ENCODE measurements around the gene FKBP7. TPM values are rescaled to one million over a fixed set of nuclear protein-coding genes. Genes with fewer than 3 reads are reported as not detected.

Gene FKBP7
- total RNA-seq, 2 experiments from 2014 or later, result 2.6 to 3.6 TPM

DNA sequence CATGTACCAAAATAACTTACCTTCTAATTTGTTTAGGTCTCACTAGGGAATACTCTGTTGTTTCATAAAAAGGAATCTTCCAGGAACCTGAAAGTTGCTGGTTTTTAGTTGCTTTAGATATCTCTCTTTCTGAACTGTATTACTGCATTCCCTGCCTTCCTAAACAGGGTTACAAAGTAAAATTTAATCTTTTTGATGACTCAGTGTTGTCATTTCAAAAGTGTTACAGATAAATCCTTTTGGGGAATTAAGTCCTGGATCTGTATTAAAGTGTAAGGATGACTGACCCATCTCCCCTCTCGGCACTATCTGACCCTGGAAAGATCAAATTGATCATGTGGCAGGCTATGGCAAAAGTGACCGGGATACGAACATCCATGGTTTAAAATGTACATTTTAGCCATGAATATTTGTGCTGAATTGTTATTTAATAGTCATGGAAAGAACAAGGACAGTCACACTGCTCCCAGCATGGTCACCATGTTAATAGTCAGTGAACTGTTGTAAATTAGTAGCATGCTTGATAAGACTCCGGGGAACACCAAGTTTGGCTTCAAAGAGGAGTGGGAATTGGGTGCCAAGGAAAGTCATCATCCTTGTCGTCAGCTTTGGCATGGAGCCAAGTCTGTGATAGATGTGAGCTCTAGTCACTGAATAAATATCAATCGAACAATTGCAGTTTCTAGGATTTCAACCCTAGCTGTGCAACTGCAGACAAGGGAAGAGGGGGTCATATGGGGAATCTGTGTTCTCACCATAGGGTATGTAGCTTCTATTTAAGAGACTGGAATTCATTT lies 6.0 kb upstream of the FKBP7 start:
- ChIA-PET CTCF (interaction anchor here (0.7 kb wide), 1 partner anchor 20 kb away, joined by 3 read pairs; no protein-coding TSS in a partner anchor), POLR2A (no interaction called here)
- peaks cover 35% of the 10 kb centered on the region for H3K36me3 Mint-ChIP-seq (ENCODE audit: low read depth)
- no peak overlapping the region for H3K4me3 Mint-ChIP-seq
- ATAC-seq (no peak), DNase-seq (no peak)
- peaks cover 24% of the 10 kb centered on the region for H3K4me1 Mint-ChIP-seq (ENCODE audit: low read depth)
- H3K27me3 Mint-ChIP-seq (ENCODE audit: low read depth), result no peaks in the 10 kb centered on the region
- H3K27ac Mint-ChIP-seq, result no peak overlapping the region
- H3K9me3 Mint-ChIP-seq (ENCODE audit: insufficient read depth), result no peaks in the 10 kb centered on the region

DNA sequence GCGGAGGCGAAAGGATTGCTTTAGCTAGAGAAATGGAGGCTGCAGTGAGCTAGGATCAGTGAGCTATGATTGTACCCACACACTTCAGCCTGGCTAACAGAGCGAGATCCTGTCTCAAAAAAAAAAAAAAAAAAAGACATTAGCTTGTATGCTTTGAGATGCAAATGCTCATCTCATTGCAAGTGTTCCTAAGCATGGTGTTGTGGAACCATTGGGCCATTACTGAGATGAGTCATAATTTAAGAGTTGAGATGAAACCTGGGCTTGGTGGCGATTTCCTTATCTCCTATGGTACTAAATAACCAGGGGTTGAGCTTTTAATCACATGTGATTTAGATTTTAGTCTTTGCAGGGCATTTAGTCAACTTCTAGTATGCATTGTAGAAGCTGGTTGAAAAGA lies 4.0 kb upstream of the FKBP7 start:
- ChIA-PET POLR2A (interaction anchor here (0.7 to 1.4 kb wide), 2 partner anchors 11 to 32 kb away, joined by 3 to 5 read pairs; partner anchors contain the start of genes PJVK and PRKRA), CTCF (interaction anchor here (0.9 to 4.1 kb wide), 4 partner anchors 10 to 68 kb away, joined by 3 to 33 read pairs (median 8); no protein-coding TSS in a partner anchor)
- Mint-ChIP-seq H3K27me3 (ENCODE audit: low read depth) (no peaks in the 10 kb centered on the region), H3K9me3 (ENCODE audit: insufficient read depth) (no peaks in the 10 kb centered on the region), H3K36me3 (ENCODE audit: low read depth) (peaks cover 25% of the 10 kb centered on the region), H3K4me3 (peak overlapping the region; percentile 98), H3K27ac (no peak overlapping the region), H3K4me1 (ENCODE audit: low read depth) (peaks cover 36% of the 10 kb centered on the region)
- ATAC-seq, result no peak
- no peak for DNase-seq

DNA sequence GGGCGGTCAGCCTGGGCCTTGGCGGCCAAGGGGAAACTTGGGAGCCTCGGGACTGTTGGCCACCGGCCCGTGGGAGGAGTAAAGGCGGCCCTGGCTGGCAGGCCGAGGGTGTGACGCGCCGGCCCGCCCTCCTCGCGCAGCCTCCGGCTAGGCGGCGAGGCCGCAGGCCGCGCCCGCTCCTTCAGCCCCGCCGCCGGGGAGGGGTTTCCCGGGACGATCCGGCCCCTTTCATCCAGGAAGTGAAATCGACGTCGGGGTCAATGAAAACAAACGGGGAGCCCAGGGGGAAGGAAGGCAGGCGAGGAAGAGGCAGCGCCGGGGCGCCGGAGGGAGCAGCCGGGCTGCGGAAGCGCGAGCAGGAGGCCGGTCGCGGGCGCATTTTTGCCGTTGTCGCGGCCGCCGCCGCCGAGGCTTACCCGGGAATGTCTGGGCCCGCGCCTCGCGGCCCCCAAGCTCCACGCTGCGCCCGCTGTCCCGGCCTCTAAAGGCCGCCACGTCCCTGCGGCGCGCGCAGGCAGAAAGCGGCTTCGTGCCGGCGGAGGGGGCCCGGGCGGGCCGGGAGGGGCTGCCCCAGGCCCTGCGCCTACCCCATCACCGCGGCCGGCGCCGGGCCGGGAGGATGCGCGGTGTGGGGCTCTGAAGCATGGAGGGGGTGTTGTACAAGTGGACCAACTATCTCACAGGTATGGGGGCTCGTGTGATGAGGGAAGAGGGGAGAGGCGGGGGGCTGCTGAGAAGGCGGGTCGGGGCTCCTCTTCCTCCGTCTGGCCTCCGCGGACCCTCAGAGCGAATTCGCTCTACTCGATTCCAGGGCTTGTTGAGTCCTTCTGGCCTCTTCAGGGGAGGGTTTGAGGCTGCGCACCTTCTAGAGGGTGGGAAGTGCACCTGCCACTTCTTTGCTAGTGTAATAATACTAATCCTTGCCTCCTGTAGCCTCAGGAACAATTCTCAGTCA lies 2.1 kb upstream of the FKBP7 start, which contains the start of gene PLEKHA3:
TSS of gene PLEKHA3 (plus strand) at position 231 of the 955 bp plus-strand sequence. CDS start at position 644, 413 bp downstream.
- Mint-ChIP-seq H3K9me3 (ENCODE audit: insufficient read depth) (no peaks in the 10 kb centered on the region), H3K27ac (peak within 1 kb of the TSS; percentile 99), H3K4me1 (ENCODE audit: low read depth) (peaks cover 42% of the 10 kb centered on the region), H3K36me3 (ENCODE audit: low read depth) (peaks cover 12% of the 10 kb centered on the region), H3K4me3 (peak within 1 kb of the TSS; percentile 98), H3K27me3 (ENCODE audit: low read depth) (no peaks in the 10 kb centered on the region)
- POLR2A ChIA-PET, result interaction anchor here (0.7 to 1.4 kb wide), 3 partner anchors 29 to 67 kb away, joined by 3 to 4 read pairs (median 4); partner anchors contain the start of genes PJVK and PRKRA
- CTCF ChIA-PET, result interaction anchor here (1.0 to 4.1 kb wide), 6 partner anchors 16 to 67 kb away, joined by 3 to 33 read pairs (median 4); no protein-coding TSS in a partner anchor
- peak; percentile 77 for ATAC-seq
- DNase-seq, result peak; percentile 81

DNA sequence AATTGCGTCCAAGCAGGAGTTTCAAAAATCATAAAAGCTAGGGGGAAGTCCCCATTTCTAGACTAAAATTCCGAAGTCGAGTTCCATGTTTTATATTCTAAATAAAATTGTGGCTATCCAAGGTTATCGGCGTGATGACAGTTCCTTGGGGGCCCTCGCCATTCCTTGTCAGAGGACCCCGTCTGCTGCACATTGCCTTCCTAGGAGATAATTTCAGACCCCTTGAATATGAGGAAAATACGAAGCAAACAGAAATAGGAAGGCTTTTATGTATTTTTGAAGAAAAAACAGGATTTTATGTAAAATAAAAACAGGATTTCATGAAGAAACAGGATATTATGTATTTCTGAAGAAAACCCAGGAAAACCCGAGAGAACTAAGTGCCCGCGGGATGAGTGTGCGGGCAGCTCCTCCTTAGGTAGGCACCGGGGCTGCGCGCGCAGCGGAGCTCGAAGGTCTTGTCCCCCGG lies 1.4 kb upstream of the FKBP7 start:
- ChIA-PET CTCF (interaction anchor here (0.7 to 4.1 kb wide), 8 partner anchors 17 to 83 kb away, joined by 3 to 33 read pairs (median 4); no protein-coding TSS in a partner anchor), POLR2A (interaction anchor here (0.6 to 1.4 kb wide), 4 partner anchors 29 to 72 kb away, joined by 3 to 4 read pairs (median 4); partner anchors contain the start of genes PJVK and PRKRA)
- no peaks in the 10 kb centered on the region for H3K9me3 Mint-ChIP-seq (ENCODE audit: insufficient read depth)
- peak overlapping the region; percentile 98 for H3K4me3 Mint-ChIP-seq
- H3K4me1 Mint-ChIP-seq (ENCODE audit: low read depth), result peaks cover 42% of the 10 kb centered on the region
- DNase-seq, result no peak
- H3K36me3 Mint-ChIP-seq (ENCODE audit: low read depth), result peaks cover 8% of the 10 kb centered on the region
- peak overlapping the region; percentile 67 for H3K27ac Mint-ChIP-seq
- no peak for ATAC-seq
- H3K27me3 Mint-ChIP-seq (ENCODE audit: low read depth), result no peaks in the 10 kb centered on the region

DNA sequence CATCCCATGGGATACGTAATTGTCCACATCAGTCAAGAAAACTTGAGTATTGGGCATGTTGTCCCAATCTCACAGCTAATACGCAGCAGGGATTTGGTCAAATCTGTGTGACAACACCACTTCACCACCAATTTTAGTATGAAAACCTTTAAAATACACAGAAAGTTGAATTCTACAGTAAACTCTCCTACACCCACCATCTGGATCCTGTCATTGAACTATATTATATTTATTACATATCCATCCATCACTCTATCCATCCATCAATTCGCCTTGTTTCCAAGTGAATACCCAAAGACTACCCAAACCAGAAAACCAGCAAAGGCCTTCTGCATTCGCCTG lies 846 bp upstream of the FKBP7 start:
- H3K4me1 Mint-ChIP-seq (ENCODE audit: low read depth), result peaks cover 42% of the 10 kb centered on the region
- H3K36me3 Mint-ChIP-seq (ENCODE audit: low read depth), result peaks cover 6% of the 10 kb centered on the region
- POLR2A ChIA-PET, result interaction anchor here (0.6 to 0.7 kb wide), 2 partner anchors 44 to 72 kb away, joined by 4 read pairs; no protein-coding TSS in a partner anchor
- no peaks in the 10 kb centered on the region for H3K27me3 Mint-ChIP-seq (ENCODE audit: low read depth)
- DNase-seq (no peak), ATAC-seq (no peak)
- H3K4me3 Mint-ChIP-seq, result peak overlapping the region; percentile 98
- no peaks in the 10 kb centered on the region for H3K9me3 Mint-ChIP-seq (ENCODE audit: insufficient read depth)
- H3K27ac Mint-ChIP-seq, result peak overlapping the region; percentile 99
- CTCF ChIA-PET, result interaction anchor here (0.7 to 4.1 kb wide), 10 partner anchors 9 to 82 kb away, joined by 3 to 33 read pairs (median 4); partner anchors contain the start of genes PJVK and PRKRA

DNA sequence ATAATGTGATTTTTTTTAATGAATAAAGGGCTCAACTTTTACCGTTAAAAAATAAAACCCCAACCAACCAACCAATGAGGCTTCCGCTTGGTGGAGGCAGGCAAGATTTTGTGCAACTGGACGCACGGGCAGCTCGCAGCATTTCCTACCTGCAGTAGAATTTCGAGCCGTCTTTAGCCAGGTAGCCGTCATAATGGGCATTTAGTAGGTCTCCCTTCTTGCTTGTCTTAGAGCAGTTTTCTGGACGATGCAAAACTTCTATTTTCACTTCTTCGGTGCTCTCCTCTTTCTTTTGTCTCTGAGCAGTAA lies 316 bp downstream of the FKBP7 start:
- no peaks in the 10 kb centered on the region for H3K27me3 Mint-ChIP-seq (ENCODE audit: low read depth)
- H3K4me3 Mint-ChIP-seq, result peak overlapping the region; percentile 98
- CTCF ChIA-PET, result interaction anchor here (1.5 kb wide), 1 partner anchor 341 kb away, joined by 3 read pairs; no protein-coding TSS in a partner anchor
- peak overlapping the region; percentile 99 for H3K27ac Mint-ChIP-seq
- no peak for ATAC-seq
- no peaks in the 10 kb centered on the region for H3K9me3 Mint-ChIP-seq (ENCODE audit: insufficient read depth)
- POLR2A ChIA-PET, result interaction anchor here (1.1 kb wide), 1 partner anchor 27 kb away, joined by 3 read pairs; the partner anchor contains the start of genes PJVK and PRKRA
- H3K4me1 Mint-ChIP-seq (ENCODE audit: low read depth), result peaks cover 42% of the 10 kb centered on the region
- peaks cover 6% of the 10 kb centered on the region for H3K36me3 Mint-ChIP-seq (ENCODE audit: low read depth)
- peak; percentile 30 for DNase-seq

DNA sequence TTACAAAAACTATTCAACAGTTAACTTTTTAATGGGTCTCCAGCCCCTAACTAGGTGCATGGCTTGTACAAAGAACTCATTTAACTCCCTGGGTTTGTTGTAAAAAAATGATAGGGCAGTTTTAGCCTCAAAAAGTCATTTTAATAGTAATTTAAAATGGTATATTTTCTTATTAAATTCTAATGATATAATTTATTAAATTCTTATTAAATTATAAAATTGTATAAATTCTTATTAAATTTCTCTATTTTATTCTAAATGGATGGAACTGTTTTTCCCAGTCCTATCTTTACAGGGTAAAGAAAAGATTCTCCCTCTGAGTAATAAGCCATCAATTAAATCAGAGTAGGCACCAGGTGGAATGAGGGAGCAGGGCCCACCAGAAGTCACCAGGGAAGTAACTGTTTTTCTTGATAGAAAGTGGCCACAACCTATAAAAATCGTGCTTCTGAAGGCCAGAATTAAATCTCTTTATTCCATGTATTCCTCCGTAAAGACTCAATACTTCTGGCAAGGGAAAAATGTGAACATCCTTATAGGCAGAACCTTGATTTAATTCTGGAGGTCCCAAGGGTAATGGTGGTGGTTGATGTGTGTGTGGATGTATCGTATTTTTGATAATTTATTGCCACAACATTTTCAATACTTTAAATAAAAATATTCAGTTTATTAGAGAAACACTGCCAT lies 814 bp downstream of the FKBP7 start:
- H3K36me3 Mint-ChIP-seq (ENCODE audit: low read depth), result peaks cover 5% of the 10 kb centered on the region
- peak overlapping the region; percentile 63 for H3K27ac Mint-ChIP-seq
- ATAC-seq, result no peak
- DNase-seq, result no peak
- peak overlapping the region; percentile 98 for H3K4me3 Mint-ChIP-seq
- no peaks in the 10 kb centered on the region for H3K27me3 Mint-ChIP-seq (ENCODE audit: low read depth)
- ChIA-PET CTCF (interaction anchor here (1.5 kb wide), 1 partner anchor 342 kb away, joined by 3 read pairs; no protein-coding TSS in a partner anchor), POLR2A (interaction anchor here (1.1 kb wide), 1 partner anchor 26 kb away, joined by 3 read pairs; the partner anchor contains the start of genes PJVK and PRKRA)
- H3K4me1 Mint-ChIP-seq (ENCODE audit: low read depth), result peaks cover 38% of the 10 kb centered on the region
- no peaks in the 10 kb centered on the region for H3K9me3 Mint-ChIP-seq (ENCODE audit: insufficient read depth)

DNA sequence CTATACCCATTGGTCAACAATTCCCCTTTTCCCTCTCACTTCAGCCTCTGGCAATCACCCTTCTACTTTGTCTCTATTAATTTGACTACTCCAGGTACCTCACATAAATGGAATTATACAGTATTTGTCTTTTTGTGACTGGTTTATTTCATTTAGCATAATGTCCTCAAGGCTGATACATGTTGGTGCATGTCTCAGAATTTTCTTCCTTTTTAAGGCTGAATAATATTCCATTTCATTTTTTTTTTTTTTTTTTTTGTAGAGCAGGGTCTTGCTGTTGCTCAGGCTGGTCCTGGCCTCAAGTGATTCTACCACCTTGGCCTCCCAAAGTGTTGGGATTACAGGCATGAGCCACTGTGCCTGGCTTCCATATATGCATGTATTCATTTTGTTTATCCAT lies 1.9 kb downstream of the FKBP7 start:
- no peak overlapping the region for H3K4me3 Mint-ChIP-seq
- H3K9me3 Mint-ChIP-seq (ENCODE audit: insufficient read depth), result no peaks in the 10 kb centered on the region
- POLR2A ChIA-PET, result no interaction called here
- CTCF ChIA-PET, result no interaction called here
- H3K27me3 Mint-ChIP-seq (ENCODE audit: low read depth), result no peaks in the 10 kb centered on the region
- H3K27ac Mint-ChIP-seq, result no peak overlapping the region
- no peak for DNase-seq
- ATAC-seq, result no peak
- peaks cover 27% of the 10 kb centered on the region for H3K4me1 Mint-ChIP-seq (ENCODE audit: low read depth)
- H3K36me3 Mint-ChIP-seq (ENCODE audit: low read depth), result peaks cover 4% of the 10 kb centered on the region

DNA sequence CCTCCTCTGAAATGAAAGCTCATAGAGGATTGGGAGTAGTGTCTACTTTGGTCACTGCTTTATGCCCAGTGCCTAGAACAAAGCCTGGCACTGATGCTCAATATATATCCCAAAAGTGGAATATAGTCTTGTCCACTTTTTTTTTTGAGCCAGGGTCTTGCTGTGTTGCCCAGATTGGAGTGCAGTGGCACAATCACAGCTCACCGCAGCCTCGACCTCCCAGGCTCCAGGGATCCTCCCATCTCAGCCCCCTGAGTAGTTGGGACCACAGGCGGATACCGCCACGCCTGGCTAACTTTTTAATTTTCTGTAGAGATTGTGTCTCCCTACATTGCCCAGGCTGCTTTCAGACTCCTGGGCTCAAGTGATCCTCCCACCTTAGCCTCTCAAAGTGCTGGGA lies 3.8 kb downstream of the FKBP7 start:
- ChIA-PET POLR2A (no interaction called here), CTCF (no interaction called here)
- Mint-ChIP-seq H3K36me3 (ENCODE audit: low read depth) (peaks cover 4% of the 10 kb centered on the region), H3K27me3 (ENCODE audit: low read depth) (no peaks in the 10 kb centered on the region), H3K4me3 (no peak overlapping the region), H3K4me1 (ENCODE audit: low read depth) (peaks cover 20% of the 10 kb centered on the region), H3K27ac (no peak overlapping the region), H3K9me3 (ENCODE audit: insufficient read depth) (no peaks in the 10 kb centered on the region)
- no peak for DNase-seq
- ATAC-seq, result no peak

DNA sequence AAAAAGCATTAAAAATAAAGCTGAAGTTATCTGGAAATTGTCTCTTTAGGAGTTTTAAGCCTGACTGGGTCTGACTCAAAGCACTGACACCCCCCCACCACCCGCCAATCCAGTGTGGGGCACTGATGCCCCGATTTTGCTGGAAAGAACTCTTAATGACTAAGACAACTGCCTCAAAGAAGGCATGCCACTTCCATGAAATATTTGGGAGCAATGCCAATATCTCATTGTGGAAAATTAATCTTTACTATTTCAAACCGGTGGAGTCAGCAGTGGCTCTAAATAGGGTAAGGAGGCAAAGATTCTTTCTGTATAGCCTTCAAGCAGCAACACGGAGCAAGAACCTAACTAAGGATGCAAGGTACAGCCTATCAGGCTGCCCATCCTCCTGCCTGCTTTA lies 4.5 kb downstream of the FKBP7 start:
- Mint-ChIP-seq H3K4me3 (no peak overlapping the region), H3K36me3 (ENCODE audit: low read depth) (peaks cover 4% of the 10 kb centered on the region), H3K9me3 (ENCODE audit: insufficient read depth) (no peaks in the 10 kb centered on the region)

DNA sequence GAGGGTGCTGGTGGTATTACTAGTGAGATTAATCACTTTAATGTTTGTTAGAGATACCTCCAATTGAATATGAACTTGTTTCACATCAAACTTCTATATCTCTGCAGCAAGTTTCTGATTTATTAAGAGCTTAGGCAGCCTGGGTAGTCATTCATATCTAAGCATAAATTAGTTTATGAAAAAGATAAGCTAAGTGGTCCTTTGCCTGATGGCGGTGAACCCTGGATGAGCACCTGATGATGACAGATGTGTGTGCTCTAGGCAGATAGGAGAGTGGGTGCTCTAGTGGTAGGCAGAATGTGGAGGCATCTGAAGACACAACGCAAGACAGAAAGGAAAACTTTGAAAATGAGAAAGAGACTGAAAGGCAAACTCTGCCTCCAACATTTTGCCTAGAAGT lies 5.0 kb downstream of the FKBP7 start:
- Mint-ChIP-seq H3K4me3 (no peak overlapping the region), H3K9me3 (ENCODE audit: insufficient read depth) (no peaks in the 10 kb centered on the region), H3K4me1 (ENCODE audit: low read depth) (peaks cover 10% of the 10 kb centered on the region), H3K27me3 (ENCODE audit: low read depth) (no peaks in the 10 kb centered on the region), H3K27ac (no peak overlapping the region), H3K36me3 (ENCODE audit: low read depth) (peaks cover 4% of the 10 kb centered on the region)
- ATAC-seq (no peak), DNase-seq (no peak)
- ChIA-PET CTCF (no interaction called here), POLR2A (no interaction called here)

More for the DNA sequence above, 4.5 kb downstream of the FKBP7 start:
- Mint-ChIP-seq H3K27ac (no peak overlapping the region), H3K27me3 (ENCODE audit: low read depth) (no peaks in the 10 kb centered on the region), H3K4me1 (ENCODE audit: low read depth) (peaks cover 14% of the 10 kb centered on the region)
- CTCF ChIA-PET, result no interaction called here
- no peak for ATAC-seq
- DNase-seq, result no peak
- POLR2A ChIA-PET, result no interaction called here
